G401.6 (cell line): ENCODE data around the gene ANKDD1A.

ENCODE experiments used
- FAIRE-seq: peaks from 2 replicates; lab custom pipeline; 2012; peaks lifted over from hg19 to GRCh38; lab: Jason Lieb, UNC

ANKDD1A gene

GRCh38 chr15:64925335-64926330 is 13.9 kb downstream of the ANKDD1A start:
- FAIRE-seq = no peak

DNA sequence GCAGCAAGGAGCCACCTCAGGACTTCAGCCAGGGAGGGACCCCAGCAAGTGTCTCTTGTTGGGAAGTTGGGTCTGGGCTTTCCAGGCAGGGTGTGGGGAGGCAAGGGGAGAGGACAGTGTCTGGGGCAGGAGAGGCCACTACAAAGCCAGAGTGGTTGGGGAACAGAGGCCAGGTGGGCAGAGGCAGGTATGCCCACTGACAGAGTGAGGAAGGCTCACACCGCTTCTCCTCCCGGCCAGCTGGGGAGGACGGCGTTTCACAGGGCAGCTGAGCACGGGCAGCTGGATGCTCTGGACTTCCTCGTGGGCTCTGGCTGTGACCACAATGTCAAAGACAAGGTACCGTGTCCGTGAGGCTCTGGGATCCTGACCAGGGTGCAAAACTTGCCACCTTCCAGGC is 15.0 kb downstream of the ANKDD1A start:
- FAIRE-seq = no peak

GRCh38 chr15:64928626-64929220 is 17.0 kb downstream of the ANKDD1A start:
- no peak for FAIRE-seq

GRCh38 chr15:64930019-64930652 is 18.4 kb downstream of the ANKDD1A start:
- FAIRE-seq = no peak

DNA sequence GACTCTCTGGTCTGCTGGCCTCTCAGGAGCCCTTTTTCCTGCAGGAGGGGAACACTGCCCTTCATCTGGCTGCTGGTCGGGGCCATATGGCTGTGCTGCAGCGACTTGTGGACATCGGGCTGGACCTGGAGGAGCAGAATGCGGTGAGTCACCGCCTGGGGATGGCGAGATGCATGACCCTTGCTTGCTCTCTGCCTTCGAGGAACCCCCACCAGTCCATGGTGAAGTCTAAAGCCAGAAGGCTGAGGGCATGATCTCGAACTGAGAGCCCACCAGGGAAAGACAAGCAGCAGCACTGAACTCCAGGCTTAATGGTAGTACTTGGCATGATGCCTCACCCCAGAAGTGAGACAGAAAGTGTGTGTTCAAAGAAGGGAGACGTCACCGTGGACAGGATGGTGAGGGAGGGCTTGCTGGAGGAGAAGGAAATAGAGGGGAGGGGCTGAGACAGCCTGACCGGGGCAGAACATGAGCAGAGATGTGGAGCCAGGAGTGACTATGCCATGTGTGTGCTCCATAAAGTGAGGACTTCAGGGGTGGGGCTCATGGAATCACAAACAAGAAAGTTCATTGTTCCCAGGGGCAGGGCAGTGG is 19.2 kb downstream of the ANKDD1A start:
- FAIRE-seq = no peak

DNA sequence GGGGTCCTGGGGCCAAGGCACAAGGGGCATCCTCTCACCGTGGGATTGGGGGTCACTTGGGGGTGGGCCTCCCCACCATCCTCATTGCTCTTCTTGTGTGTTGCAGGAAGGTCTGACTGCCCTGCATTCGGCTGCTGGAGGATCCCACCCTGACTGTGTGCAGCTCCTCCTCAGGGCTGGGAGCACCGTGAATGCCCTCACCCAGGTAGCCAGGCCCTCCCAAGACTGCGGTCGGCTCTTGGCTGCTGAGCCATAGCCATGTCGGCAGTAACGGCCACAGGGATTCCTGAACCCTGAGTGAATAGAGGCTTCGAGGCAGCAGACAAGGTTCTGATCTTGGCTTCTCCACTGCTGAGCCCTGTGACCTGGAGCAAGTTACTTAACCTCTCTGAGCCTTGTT is 19.7 kb downstream of the ANKDD1A start:
- FAIRE-seq = no peak

- no peak for FAIRE-seq
Measured at GRCh38 chr15:64934023-64934422, 22.3 kb downstream of the ANKDD1A start.

GRCh38 chr15:64938192-64938591 is 26.5 kb downstream of the ANKDD1A start:
- no peak for FAIRE-seq

GRCh38 chr15:64942356-64942755 is 30.7 kb downstream of the ANKDD1A start:
- FAIRE-seq = no peak

DNA sequence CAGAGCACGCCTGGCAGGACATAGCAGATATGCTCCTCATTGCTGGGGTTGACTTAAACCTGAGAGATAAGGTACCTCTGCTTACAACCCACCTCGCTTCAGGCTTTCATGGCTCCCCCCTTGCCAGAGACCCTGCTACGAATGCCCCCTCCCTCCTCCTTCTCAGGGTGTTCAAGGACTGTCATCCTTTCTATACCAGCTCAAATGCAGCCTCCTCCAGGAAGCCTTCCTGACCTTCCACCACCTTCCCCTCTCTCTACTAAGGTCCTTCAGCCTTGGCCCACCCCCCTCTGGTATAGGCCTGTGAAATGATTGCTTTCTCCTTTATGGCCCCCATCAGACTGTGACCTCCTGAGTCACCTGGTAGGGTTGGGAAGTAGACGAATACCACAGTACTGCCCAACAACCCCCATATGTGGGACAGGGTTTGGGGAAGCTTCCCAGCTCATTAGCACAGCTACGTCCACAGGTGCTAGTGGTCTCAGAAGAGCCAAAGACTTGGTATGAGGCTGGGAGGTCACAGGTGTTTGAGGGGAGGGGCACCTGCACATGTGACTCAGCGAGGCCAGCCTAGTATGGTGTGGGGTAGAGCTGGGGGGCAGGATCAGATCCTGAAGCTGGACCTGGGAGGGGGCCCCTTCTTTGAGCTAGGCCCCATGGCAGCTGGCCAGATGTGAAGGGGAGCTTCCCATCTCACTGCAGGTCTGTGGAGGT is 32.0 kb downstream of the ANKDD1A start:
- no peak for FAIRE-seq

DNA sequence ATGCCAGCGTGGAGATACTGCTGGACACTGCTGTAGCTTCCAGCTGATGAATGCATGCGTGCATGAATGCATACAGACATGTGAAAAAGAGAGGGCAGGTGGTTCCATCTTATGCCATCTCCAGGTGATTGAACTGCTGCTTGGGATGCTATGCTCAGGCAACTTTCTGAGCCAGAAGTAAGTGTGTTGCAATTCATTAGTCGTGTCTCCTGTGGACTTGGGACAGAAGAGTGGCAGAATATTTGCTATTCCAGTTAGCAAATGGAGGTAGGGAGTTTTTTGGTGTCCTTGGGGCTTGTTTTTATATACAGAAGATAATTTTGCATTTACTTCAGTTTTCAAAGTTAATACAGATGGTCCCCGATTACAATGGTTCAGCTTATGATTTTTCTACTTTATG is 33.3 kb downstream of the ANKDD1A start:
- no peak for FAIRE-seq

- no peak for FAIRE-seq
Measured at GRCh38 chr15:64947211-64947610, 35.5 kb downstream of the ANKDD1A start.

DNA sequence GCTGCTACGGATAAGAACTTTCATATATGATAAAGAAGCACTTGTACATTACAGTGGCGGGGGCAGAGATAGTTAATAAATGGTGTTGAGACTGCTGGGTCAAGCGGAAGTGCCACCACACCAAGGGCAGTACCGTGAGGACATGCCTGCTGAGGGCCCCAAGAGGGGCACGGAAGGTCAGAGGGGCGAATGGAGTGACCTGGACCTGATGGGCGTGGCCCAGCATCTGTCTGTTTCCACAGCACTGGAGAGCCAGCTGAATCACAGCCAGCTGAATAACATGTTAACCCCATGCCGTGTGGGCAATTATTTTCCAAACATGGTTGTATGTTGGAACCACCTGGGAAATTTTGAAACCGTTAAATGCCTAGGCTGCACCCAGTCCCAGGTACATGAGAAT is 37.2 kb downstream of the ANKDD1A start:
- FAIRE-seq = no peak

- FAIRE-seq = no peak
Measured at GRCh38 chr15:64949383-64950186, 37.9 kb downstream of the ANKDD1A start.

- FAIRE-seq = peak; percentile 30
Measured at GRCh38 chr15:64950888-64951287, 39.2 kb downstream of the ANKDD1A start.

GRCh38 chr15:64951777-64952418 is 40.2 kb downstream of the ANKDD1A start:
- FAIRE-seq = no peak

DNA sequence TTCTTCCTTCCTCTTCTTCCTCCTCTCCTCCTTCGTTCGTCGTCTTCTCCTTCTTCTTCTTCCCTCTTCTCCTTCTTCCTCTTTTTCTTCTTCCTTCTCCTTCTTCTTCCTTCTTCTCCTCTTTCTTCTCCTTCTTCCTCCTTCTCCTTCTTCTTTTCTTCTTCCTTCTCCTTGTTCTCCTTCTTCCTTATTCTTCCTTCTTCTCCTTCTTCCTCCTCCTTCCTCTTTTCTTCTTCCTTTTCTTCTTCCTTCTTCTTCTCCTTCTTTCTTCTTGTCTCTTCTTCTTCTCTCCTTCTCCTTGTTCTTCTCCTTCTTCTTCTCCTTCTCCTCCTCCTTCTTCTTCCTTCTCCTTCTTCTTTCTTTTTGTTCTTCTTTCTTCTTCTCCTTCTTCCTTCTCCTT is 42.7 kb downstream of the ANKDD1A start:
- no peak for FAIRE-seq

- FAIRE-seq = no peak
Measured at GRCh38 chr15:64959128-64959527, 47.4 kb downstream of the ANKDD1A start.

DNA sequence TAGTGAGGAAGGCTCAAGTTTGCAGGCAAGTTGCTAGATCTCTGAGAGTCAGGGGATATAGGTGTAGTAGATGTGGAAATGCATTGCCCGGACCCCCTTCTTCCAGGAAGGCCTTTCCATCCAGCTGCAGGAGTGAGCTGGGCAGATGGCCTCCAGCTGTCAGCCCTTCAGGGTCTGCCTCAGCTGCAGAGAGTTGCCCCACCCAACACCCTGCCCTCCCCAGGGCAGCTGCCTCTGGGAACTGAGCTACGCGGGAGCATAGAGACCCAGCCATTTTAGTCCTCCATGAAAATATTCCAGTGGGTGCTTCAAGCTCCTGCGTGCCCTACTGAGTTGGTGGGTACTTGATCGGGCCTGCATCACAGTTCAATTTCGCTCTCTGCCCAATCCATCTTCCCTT is 48.5 kb downstream of the ANKDD1A start:
- FAIRE-seq = no peak

DNA sequence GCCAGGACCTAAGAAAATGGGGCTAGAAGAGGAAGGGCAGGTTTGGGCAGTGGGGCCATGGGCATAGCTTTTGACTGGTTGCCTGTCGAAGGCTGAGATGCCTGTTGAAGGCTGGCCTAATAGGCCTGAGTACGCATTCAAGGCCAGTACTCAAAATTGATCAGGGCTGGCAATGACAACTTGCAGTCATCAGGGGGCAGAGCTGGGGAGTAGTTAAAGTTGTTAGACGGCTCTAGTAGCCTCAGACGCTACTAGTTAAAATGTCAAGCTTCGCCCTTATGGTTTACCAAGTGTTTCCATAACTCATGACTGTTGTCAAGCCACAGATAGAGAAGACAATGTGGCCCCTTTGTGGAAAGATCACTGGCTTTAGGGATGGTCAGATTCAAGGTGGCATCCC is 49.3 kb downstream of the ANKDD1A start:
- no peak for FAIRE-seq

DNA sequence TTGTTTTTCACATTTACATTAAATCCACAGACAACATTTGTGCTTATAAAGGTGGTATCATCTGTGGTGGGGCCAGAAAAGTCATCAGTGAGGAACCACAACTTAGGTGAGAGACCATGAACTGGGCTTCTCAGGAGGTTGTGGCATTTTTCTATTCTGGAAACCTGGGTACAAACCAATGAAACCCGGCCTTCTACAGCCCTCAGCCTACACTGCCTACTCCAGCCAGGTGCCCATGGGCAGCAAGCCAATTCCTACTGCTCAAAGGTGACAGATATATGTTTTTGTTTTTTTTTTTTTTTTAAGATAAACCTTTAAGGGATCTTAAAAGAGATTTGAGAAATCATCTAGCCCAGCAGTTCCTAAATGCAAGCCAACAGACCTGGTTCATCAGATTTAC is 57.7 kb downstream of the ANKDD1A start:
- no peak for FAIRE-seq
